ENCODE data around the gene ZDBF2.

DNA sequence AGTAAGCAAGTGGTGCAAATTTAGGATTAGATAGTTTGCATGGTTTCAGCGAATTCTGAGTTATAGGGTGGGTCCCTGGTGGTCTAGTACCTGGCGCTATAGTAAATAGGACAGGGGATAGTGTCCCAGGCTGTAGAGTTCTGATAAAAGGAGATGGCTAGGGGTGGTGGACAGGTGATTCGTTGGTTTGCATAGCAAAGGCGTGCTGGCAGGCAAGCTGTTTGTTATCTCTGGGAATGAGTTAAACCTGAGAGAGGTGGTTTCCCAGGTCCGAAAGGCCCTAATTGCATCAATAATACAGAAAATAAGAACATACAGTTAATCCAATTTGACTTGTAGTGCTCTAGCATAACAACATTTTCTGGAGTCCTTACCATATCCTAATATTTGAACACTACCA lies 6.9 kb upstream of the ZDBF2 start:
- TF ChIP-seq, protein P1, sequence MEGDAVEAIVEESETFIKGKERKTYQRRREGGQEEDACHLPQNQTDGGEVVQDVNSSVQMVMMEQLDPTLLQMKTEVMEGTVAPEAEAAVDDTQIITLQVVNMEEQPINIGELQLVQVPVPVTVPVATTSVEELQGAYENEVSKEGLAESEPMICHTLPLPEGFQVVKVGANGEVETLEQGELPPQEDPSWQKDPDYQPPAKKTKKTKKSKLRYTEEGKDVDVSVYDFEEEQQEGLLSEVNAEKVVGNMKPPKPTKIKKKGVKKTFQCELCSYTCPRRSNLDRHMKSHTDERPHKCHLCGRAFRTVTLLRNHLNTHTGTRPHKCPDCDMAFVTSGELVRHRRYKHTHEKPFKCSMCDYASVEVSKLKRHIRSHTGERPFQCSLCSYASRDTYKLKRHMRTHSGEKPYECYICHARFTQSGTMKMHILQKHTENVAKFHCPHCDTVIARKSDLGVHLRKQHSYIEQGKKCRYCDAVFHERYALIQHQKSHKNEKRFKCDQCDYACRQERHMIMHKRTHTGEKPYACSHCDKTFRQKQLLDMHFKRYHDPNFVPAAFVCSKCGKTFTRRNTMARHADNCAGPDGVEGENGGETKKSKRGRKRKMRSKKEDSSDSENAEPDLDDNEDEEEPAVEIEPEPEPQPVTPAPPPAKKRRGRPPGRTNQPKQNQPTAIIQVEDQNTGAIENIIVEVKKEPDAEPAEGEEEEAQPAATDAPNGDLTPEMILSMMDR (IDR thresholded peaks at IDR 0.05): no peak
- TF ChIP-seq POLR2A (IDR thresholded peaks at IDR 0.05): no peak

Data from body of pancreas (tissue), 4 donors.